ENCODE data around the gene FNDC11.
"Not testable (repeated sequence)": the region's sequence is repeated elsewhere in the genome, so short reads cannot be mapped to it uniquely, and the experiment has no call there.

FNDC11 gene

GRCh38 chr20:63594043-63594561 is 40.1 kb downstream of the FNDC11 start:
- DNase-seq (ENCODE audit: low read depth, low spot score): no peak
- no peaks in the 10 kb centered on the region; the same call in 1 of the 2 replicates for H3K36me3 ChIP-seq (ENCODE audit: insufficient read depth, low read length)
- no peak overlapping the region for H3K9ac ChIP-seq (ENCODE audit: insufficient read length)

GRCh38 chr20:63595416-63596127 is 41.6 kb downstream of the FNDC11 start:
- Histone ChIP-seq H3K9ac (ENCODE audit: insufficient read length) (no peak overlapping the region), H3K9me3 (ENCODE audit: low read depth, low read length) (no peaks in the 10 kb centered on the region), H3K27ac (no peak overlapping the region), H3K4me3 (no peak overlapping the region), H3K36me3 (ENCODE audit: insufficient read depth, low read length) (peaks cover 5% of the 10 kb centered on the region; the same call in 1 of the 2 replicates)
- TF ChIP-seq EZH2 (IDR thresholded peaks at IDR 0.05): no peak
- no peak for TF ChIP-seq FOXP2 (optimal IDR thresholded peaks at IDR 0.05; ENCODE audit: control extremely low read depth, extremely low read length, insufficient read depth)
- no peak for TF ChIP-seq POLR2AphosphoS5 (IDR thresholded peaks at IDR 0.05; ENCODE audit: borderline replicate concordance, low read depth, low read length)
- no peak for DNase-seq (ENCODE audit: low read depth, low spot score)

More at GRCh38 chr20:63594043-63594561, 40.1 kb downstream of the FNDC11 start:
- Histone ChIP-seq H3K4me3 (no peak overlapping the region), H3K27ac (no peak overlapping the region), H3K9me3 (ENCODE audit: low read depth, low read length) (no peaks in the 10 kb centered on the region)
- TF ChIP-seq POLR2AphosphoS5 (IDR thresholded peaks at IDR 0.05; ENCODE audit: borderline replicate concordance, low read depth, low read length): no peak

- no peak overlapping the region for H3K4me3 ChIP-seq
- H3K36me3 ChIP-seq (ENCODE audit: insufficient read depth, low read length): peaks cover 13% of the 10 kb centered on the region; the same call in 1 of the 2 replicates
- no peak overlapping the region for H3K27ac ChIP-seq
- no peaks in the 10 kb centered on the region for H3K9me3 ChIP-seq (ENCODE audit: low read depth, low read length)
- DNase-seq (ENCODE audit: low read depth, low spot score): no peak
- H3K9ac ChIP-seq (ENCODE audit: insufficient read length): no peak overlapping the region
- TF ChIP-seq EZH2 (IDR thresholded peaks at IDR 0.05) (no peak), FOXP2 (optimal IDR thresholded peaks at IDR 0.05; ENCODE audit: control extremely low read depth, extremely low read length, insufficient read depth) (no peak), POLR2AphosphoS5 (IDR thresholded peaks at IDR 0.05; ENCODE audit: borderline replicate concordance, low read depth, low read length) (no peak)
Observed at GRCh38 chr20:63596423-63596822, 42.5 kb downstream of the FNDC11 start.

- Histone ChIP-seq H3K9ac (ENCODE audit: insufficient read length) (no peak overlapping the region), H3K4me3 (no peak overlapping the region), H3K9me3 (ENCODE audit: low read depth, low read length) (no peaks in the 10 kb centered on the region), H3K36me3 (ENCODE audit: insufficient read depth, low read length) (peaks cover 25% of the 10 kb centered on the region; the same call in 1 of the 2 replicates), H3K27ac (no peak overlapping the region)
- no peak for DNase-seq (ENCODE audit: low read depth, low spot score)
- TF ChIP-seq EZH2 (IDR thresholded peaks at IDR 0.05): no peak
- TF ChIP-seq POLR2AphosphoS5 (IDR thresholded peaks at IDR 0.05; ENCODE audit: borderline replicate concordance, low read depth, low read length): no peak
- TF ChIP-seq FOXP2 (optimal IDR thresholded peaks at IDR 0.05; ENCODE audit: control extremely low read depth, extremely low read length, insufficient read depth): no peak
Observed at GRCh38 chr20:63597651-63598478, 43.9 kb downstream of the FNDC11 start.

GRCh38 chr20:63598479-63599395 is 44.8 kb downstream of the FNDC11 start:
- peaks cover 28% of the 10 kb centered on the region for H3K36me3 ChIP-seq (ENCODE audit: insufficient read depth, low read length)
- no peak overlapping the region for H3K9ac ChIP-seq (ENCODE audit: insufficient read length)
- H3K4me3 ChIP-seq: no peak overlapping the region
- TF ChIP-seq POLR2AphosphoS5 (IDR thresholded peaks at IDR 0.05; ENCODE audit: borderline replicate concordance, low read depth, low read length): no peak
- TF ChIP-seq FOXP2 (optimal IDR thresholded peaks at IDR 0.05; ENCODE audit: control extremely low read depth, extremely low read length, insufficient read depth): no peak
- no peak for TF ChIP-seq EZH2 (IDR thresholded peaks at IDR 0.05)
- DNase-seq (ENCODE audit: low read depth, low spot score): no peak
- no peaks in the 10 kb centered on the region for H3K9me3 ChIP-seq (ENCODE audit: low read depth, low read length)
- no peak overlapping the region for H3K27ac ChIP-seq

GRCh38 chr20:63599396-63600050 is 45.6 kb downstream of the FNDC11 start:
- H3K36me3 ChIP-seq (ENCODE audit: insufficient read depth, low read length): peaks cover 32% of the 10 kb centered on the region
- TF ChIP-seq EZH2 (IDR thresholded peaks at IDR 0.05): no peak
- no peak for TF ChIP-seq FOXP2 (optimal IDR thresholded peaks at IDR 0.05; ENCODE audit: control extremely low read depth, extremely low read length, insufficient read depth)
- TF ChIP-seq POLR2AphosphoS5 (IDR thresholded peaks at IDR 0.05; ENCODE audit: borderline replicate concordance, low read depth, low read length): no peak
- H3K9ac ChIP-seq (ENCODE audit: insufficient read length): no peak overlapping the region

GRCh38 chr20:63601679-63602078 is 47.7 kb downstream of the FNDC11 start:
- not testable (repeated sequence) for H3K27ac ChIP-seq; H3K9me3 ChIP-seq (ENCODE audit: low read depth, low read length); H3K4me3 ChIP-seq; H3K9ac ChIP-seq (ENCODE audit: insufficient read length); DNase-seq (ENCODE audit: low read depth, low spot score)
- H3K36me3 ChIP-seq (ENCODE audit: insufficient read depth, low read length): peaks cover 32% of the 10 kb centered on the region

More at GRCh38 chr20:63599396-63600050, 45.6 kb downstream of the FNDC11 start:
- DNase-seq (ENCODE audit: low read depth, low spot score): no peak
- Histone ChIP-seq H3K27ac (no peak overlapping the region), H3K9me3 (ENCODE audit: low read depth, low read length) (no peaks in the 10 kb centered on the region), H3K4me3 (no peak overlapping the region)

Measured in SK-N-MC (cell line).